ENCODE results near the gene GRIK2.

GRCh38 chr6:101558712-101559111, 165.2 kb downstream of the GRIK2 start:
- TF ChIP-seq CTCF (IDR thresholded peaks at IDR 0.05; ENCODE audit: extremely low read depth in 1 of 2, insufficient read depth in 1 of 2, low read depth in 1 of 2, low read length in 2 of 2): no peak
- no peak for TF ChIP-seq MYC (IDR thresholded peaks at IDR 0.05; ENCODE audit: low read depth, low read length)
- TF ChIP-seq GATA2 (IDR thresholded peaks at IDR 0.05; ENCODE audit: insufficient read depth, insufficient read length, low read depth, low read length): no peak
- TF ChIP-seq MAX (IDR thresholded peaks at IDR 0.05; ENCODE audit: insufficient read depth, insufficient read length): no peak
- TF ChIP-seq JUN (IDR thresholded peaks at IDR 0.05; ENCODE audit: borderline replicate concordance, insufficient read depth, insufficient read length, low read depth): no peak
- no peak for TF ChIP-seq POLR2A (IDR thresholded peaks at IDR 0.05; ENCODE audit: low read depth, low read length)
- no peak for TF ChIP-seq EZH2 (IDR thresholded peaks at IDR 0.05; ENCODE audit: borderline replicate concordance, low read depth, low read length, severe bottlenecking)

Measured in endothelial cell of umbilical vein (primary cell).